Choroid plexus epithelial cell (primary cell): ENCODE measurements around the gene KLHDC4.
"Not testable (repeated sequence)": the region's sequence is repeated elsewhere in the genome, so short reads cannot be mapped to it uniquely, and the experiment has no call there.

Experiments used
- DNase-seq: peaks from one replicate; pipeline ENCODE4 v3.0.0-alpha.2; 2010; ENCODE audit warnings: low read depth
- H3K4me3 ChIP-seq: 2 replicates; pipeline ENCODE4 v1.5.1; 2011; ENCODE audit warnings: low read depth, mild to moderate bottlenecking, control low read depth, low read length, moderate library complexity
- TF ChIP-seq, protein P1 (sequence below): conservative IDR thresholded peaks from 2 replicates; pipeline ENCODE4 v1.5.1; 2011; ENCODE audit warnings: low read depth, mild to moderate bottlenecking, control low read depth, inconsistent platforms, low read length, moderate library complexity

Gene KLHDC4

DNA sequence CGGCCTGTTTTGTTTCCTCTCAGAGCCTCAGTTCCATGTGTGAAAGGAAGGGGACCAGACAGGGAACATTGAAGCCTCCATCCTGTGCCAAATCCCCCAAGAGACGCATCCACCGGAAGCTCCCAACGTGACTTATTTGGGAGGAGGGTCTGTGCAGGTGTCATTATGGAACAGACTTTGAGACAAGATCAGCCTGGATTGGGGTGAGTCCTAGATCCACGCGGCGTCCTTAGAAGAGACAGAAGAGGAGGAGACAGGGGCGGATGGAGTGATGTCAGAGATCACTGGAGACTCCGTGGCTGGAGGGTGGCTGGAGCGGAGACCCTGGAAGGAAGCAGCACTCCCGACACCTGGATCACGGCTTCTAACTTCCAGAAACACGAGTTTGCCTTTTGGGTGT is 80.0 kb downstream of the KLHDC4 start:
- no peak overlapping the region for H3K4me3 ChIP-seq
- no peak for DNase-seq
- TF ChIP-seq, protein P1, sequence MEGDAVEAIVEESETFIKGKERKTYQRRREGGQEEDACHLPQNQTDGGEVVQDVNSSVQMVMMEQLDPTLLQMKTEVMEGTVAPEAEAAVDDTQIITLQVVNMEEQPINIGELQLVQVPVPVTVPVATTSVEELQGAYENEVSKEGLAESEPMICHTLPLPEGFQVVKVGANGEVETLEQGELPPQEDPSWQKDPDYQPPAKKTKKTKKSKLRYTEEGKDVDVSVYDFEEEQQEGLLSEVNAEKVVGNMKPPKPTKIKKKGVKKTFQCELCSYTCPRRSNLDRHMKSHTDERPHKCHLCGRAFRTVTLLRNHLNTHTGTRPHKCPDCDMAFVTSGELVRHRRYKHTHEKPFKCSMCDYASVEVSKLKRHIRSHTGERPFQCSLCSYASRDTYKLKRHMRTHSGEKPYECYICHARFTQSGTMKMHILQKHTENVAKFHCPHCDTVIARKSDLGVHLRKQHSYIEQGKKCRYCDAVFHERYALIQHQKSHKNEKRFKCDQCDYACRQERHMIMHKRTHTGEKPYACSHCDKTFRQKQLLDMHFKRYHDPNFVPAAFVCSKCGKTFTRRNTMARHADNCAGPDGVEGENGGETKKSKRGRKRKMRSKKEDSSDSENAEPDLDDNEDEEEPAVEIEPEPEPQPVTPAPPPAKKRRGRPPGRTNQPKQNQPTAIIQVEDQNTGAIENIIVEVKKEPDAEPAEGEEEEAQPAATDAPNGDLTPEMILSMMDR = no peak

DNA sequence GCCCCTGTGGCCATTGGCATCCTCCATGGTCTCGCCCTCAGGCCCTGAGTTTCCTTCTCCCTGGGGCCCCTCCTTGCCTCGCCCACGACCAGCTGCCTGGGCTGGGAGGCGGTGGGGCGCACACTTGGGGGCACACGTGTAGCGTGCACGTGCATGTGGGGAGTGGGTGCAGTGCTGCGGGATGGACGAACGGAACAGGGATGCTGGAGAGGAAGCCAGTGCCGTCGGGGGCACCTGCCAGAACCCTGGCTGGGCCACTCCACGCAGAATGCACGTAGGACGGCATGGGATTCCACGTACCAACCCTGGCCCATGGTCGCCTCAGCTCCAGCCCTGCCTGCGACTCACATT is 80.4 kb downstream of the KLHDC4 start:
- TF ChIP-seq, protein P1 = no peak
- no peak overlapping the region for H3K4me3 ChIP-seq
- DNase-seq = no peak

DNA sequence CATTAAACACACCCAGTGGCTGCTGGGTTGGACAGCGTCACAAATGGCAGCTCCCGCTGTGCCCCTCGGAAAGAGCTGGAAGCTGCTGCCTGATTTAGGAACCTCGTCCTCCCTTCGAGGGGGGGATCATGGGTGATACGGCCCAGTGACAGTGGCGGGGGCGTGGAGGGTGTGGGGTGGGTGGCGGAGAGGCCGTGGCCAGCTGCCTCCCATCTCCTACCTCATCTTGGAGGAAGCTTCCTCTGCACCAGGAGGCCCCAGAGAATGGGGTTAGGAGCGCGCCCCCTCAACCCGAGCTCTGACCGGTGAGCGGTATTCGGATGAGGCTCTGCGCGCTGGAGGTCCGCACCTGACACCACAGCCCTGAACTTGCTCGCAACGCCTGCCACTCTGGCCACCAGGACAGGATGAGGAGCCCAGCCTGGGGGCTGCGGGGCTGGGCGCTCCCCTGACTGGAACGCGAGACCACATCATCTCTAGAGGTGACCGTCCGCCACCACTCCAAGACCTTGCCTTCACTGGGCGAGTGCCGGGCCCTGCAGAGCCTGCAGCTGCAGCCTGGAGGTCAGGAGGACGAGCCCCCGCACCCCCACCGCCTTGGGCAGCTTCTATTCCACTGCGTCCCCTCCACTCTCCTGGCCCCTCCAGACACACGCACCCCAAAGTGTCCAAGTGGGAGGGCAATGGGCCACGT is 80.9 kb downstream of the KLHDC4 start:
- H3K4me3 ChIP-seq = no peak overlapping the region
- DNase-seq = no peak
- TF ChIP-seq, protein P1 = no peak

DNA sequence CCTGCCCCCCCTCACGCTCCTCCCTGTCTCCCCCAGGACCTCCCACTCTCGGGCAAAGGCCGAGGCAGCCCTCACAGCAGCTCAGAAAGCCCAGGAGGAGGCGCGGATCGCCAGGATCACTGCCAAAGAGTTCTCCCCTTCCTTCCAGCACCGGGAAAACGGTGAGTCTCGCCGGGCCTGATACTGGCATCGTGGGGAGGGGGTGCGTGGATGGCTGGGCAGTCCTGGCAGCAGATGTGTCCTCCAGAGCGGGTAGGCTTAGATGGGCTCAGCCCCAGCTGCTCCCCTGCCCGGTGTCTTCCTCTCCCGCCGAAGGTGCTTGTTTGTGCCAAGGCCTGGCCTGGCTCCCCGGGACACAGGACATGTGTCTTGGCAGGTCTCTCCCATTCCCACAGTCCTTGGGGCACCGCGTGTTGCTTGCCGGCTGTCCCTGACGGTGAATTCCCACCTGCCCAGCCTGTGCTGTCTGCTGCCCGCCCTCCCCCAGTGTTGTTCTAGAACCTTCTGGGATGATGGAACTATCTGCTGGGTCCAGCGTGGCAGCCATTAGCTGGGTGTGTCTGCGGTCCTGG is 81.6 kb downstream of the KLHDC4 start:
- TF ChIP-seq, protein P1 = no peak
- DNase-seq = no peak
- no peak overlapping the region for H3K4me3 ChIP-seq

DNA sequence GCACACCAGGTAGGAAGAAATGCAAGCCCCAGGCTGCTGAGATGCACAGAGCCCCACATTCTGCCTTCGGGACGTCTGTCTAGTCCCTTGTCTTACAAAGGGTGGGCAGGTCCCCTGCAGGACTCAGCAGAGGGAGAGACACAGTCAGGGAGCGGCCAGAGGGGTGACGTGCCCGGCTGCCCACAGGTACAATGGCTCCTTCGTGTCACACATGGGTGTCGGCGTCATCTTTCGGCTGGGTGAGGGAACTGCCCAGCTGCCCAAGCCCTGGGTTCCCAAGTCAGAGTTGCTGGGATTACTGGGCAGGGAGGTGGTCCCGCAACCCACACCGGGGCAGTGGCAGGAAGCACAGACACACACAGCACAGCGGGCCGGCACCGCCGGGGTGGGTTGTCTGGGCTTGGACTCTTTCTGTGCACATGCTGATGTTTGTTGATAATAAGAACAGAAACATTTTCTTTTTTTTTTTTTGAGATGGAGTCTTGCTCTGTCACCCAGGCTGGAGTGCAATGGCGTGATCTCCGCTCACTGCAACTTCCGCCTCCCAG is 82.9 kb downstream of the KLHDC4 start:
- TF ChIP-seq, protein P1 = no peak
- DNase-seq = no peak
- H3K4me3 ChIP-seq = no peak overlapping the region

DNA sequence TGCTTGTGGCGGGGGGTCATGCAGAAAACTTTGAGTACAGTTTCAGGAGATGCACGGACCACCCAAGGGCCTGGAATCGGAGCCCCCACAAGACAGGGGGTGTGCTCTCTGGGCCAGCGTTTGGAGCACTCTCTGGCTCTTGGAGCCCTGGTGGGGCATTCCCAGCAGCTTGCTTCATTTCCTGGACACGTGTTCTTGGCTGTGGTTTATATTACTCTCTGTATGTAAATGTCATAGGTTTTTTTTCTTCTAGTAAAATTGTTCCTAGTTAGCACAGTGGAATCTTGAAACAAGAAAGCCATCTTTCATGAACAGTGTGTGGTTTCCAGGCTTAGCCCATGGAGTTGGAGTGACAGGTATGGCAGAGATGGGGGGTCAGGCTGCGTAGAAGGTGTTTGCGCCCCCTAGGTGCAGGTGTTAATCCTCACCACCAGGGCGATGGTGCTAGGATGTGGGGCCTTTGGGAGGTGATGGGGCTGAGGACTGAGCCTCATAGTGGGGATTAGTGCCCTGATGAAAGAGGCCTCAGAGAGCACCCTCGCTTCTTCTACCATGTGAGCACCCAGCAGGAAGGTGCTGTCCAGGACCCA is 83.7 kb downstream of the KLHDC4 start:
- TF ChIP-seq, protein P1 = peak; percentile 55
- no peak overlapping the region for H3K4me3 ChIP-seq
- peak; percentile 83 for DNase-seq

DNA sequence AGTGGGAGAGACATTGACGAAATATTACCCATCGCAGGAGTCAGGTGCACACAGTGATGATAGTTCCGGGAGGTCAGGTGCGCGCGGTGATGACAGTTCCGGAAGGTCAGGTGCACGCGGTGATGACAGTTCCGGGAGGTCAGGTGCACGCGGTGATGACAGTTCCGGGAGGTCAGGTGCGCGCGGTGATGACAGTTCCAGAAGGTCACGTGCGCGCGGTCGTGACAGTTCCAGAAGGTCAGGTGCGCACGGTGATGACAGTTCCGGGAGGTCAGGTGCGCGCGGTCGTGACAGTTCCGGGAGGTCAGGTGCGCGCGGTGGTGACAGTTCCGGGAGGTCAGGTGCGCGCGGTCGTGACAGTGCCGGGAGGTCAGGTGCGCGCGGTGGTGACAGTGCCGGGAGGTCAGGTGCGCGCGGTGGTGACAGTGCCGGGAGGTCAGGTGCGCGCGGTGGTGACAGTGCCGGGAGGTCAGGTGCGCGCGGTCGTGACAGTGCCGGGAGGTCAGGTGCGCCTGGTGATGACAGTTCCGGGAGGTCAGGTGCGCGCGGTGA is 84.7 kb downstream of the KLHDC4 start:
- DNase-seq, H3K4me3 ChIP-seq: not testable (repeated sequence)
